Measurements from ENCODE around the gene SCMH1.
A peak's percentile ranks its signal among the peaks of the same experiment; 100 is the strongest.
"Not testable (repeated sequence)": the region's sequence is repeated elsewhere in the genome, so short reads cannot be mapped to it uniquely, and the experiment has no call there.

Gene SCMH1

GRCh38 chr1:41246568-41246967 is 4.5 kb upstream of the SCMH1 start:
- DNase-seq: no peak

- no peak for DNase-seq
Observed at GRCh38 chr1:41245659-41246058, 3.6 kb upstream of the SCMH1 start.

DNA sequence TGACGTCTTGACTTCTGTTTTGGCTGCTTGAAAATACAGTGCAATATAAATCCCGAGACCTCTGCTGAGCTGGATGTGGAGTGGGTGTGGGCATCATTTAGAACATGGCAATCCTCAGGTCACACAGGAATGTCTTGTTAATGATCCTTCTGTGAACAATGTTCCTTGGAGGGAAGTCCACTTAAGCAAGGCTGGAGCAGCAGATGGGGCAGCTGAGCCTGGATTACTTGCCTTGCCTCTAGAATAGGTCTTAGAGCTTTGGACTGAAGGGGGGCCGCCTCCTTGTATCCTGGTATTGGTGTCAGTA is 926 bp upstream of the SCMH1 start:
- no peak for DNase-seq

- peak; percentile 18 for DNase-seq
Observed at GRCh38 chr1:41242342-41243078, 404 bp upstream of the SCMH1 start.

DNA sequence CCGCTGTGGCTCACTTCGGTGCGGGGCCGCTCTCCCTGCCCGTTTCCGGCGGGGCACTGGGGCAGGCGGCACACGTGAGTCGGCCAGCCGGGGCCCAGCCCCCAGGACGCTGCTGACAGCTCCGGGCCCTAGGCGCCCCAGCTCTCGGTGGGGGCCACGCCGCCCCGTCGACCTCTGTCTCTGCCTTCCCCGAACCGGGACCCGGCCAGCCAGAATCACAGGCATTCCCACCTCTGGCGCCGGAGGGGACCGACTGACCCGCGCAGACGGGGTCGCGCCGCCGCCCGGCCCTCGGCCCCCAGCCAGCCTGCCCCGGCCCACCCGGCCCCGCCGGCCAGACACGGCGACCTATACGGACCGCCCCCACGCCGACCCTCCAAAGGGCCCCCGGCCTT is 755 bp downstream of the SCMH1 start:
- no peak for DNase-seq

DNA sequence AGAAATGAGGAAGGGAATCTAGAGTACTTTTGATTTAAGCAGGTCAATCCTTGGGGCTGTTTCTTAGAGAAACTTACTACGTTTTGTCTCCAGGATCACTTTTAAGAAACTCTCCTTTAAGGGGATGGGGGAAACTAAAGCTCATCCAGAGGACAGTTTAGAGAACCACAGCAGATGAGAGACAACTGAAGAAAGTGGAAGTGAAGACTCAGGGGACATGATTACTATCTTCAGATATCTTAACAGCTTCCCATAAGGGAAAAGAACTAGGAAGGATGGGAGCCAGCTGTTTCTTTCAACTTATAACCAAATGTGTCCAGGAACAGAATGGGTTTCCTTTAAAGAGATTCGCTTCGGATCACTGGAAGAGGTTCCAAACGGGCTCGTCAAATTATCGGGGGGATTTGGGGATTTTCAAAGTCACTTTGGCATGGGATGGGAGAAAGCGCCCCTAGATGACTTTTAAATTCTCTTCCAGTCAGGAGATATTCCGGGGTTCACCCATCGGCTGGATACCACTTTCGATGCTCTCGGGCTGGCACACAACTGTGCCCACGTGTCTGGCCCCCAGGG is 1.2 kb downstream of the SCMH1 start:
- DNase-seq: no peak

GRCh38 chr1:41239988-41240610 is 2.0 kb downstream of the SCMH1 start:
- no peak for DNase-seq

GRCh38 chr1:41238311-41238988 is 3.7 kb downstream of the SCMH1 start:
- DNase-seq: no peak

DNA sequence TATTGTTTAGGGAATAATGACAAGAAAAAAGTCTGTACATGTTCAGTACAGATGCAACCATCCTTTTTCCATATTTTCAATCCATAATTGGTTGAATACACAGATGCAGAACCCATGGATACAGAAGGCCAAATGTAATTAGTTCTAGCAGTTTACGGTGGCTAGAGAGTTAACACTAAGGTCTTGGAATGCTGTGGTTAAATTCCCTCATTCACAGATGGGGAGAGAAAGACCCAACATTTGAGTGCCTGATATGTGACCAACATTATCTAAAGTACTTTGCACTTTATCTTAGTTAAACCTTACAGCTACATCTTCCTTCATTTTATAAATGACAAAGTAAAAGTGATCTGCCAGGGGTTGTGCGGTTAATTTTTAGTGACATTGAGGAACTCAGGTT is 5.3 kb downstream of the SCMH1 start:
- no peak for DNase-seq

DNA sequence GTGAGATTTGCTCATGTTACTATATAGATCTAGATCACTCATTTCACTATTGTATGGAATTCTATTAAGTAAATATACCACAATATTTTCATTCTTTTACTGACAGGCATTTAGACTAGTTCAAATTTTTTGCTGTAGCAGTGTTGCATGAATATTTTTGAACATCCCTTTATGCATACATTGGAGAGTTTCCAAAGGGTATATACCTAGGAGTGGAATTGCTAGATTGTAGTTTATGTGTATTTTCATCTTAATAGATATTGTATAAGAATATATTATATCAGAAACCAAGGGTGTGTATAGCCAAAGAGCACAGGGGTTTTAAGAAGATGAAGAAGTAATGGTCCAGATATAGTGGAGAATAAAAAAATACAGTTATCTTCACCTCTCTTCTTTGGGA is 6.2 kb downstream of the SCMH1 start:
- no peak for DNase-seq

GRCh38 chr1:41233708-41234107 is 8.4 kb downstream of the SCMH1 start:
- no peak for DNase-seq

GRCh38 chr1:41232305-41232704 is 9.8 kb downstream of the SCMH1 start:
- DNase-seq: no peak

- no peak for DNase-seq
Observed at GRCh38 chr1:41230656-41231055, 11.4 kb downstream of the SCMH1 start.

- DNase-seq: not testable (repeated sequence)
Observed at GRCh38 chr1:41229219-41229618, 12.9 kb downstream of the SCMH1 start.

GRCh38 chr1:41226815-41227434 is 15.2 kb downstream of the SCMH1 start:
- DNase-seq: no peak

DNA sequence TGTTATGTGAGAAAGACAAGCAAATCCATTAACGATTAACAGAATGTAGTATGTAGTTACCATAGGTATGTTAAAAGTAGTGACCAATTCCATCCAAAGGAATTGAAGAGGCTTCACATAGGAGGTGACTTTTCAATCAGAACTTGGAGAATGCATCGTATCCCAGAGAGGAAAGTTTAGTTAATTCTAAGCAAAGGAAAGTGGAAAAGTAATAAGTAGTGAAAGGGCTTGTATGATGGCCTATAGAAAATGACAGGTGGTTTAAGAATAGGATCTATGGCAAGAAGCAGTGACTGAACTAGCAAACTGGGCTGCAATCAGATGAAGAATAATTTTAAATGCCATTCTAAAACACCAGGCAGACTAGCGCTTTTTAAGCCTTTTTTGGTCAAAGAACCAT is 16.6 kb downstream of the SCMH1 start:
- no peak for DNase-seq

GRCh38 chr1:41222496-41222895 is 19.6 kb downstream of the SCMH1 start:
- DNase-seq: no peak

DNA sequence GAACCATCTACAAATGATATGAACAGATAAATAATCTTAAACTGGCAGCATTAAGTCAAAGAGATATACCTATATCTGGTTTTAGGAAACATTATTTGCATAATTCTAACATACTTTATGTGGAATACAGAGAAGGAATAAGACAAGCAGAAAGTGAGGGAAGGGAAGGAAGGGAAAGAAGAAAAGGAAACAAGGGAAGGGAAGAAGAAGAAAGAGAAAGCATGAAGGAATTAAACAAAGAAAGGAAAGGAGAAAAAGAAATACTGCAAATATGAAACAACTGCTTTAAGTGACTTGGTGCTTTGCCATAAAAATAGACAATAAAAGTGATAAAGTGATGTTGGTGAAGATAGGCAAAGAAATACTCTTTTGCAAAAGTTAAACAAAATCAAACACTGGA is 20.1 kb downstream of the SCMH1 start:
- DNase-seq: no peak

DNA sequence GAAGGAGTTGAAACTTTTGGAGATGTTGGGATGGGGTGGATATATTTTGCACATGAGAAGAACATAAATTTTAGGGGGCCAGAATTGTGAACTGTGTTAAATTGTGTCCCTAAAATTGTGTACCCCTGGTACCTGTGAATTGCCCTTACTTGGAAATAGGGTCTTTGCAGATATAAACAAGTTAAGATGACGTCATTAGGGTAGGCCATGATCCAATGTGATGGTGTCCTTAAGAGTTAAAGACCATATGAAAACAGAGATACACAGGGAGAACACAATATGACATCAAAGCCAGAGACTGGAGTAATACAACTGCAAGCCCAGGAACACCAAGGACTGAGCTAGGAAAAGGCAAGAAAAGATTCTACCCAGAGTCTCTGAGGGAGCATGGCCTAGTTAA is 24.0 kb downstream of the SCMH1 start:
- no peak for DNase-seq

DNA sequence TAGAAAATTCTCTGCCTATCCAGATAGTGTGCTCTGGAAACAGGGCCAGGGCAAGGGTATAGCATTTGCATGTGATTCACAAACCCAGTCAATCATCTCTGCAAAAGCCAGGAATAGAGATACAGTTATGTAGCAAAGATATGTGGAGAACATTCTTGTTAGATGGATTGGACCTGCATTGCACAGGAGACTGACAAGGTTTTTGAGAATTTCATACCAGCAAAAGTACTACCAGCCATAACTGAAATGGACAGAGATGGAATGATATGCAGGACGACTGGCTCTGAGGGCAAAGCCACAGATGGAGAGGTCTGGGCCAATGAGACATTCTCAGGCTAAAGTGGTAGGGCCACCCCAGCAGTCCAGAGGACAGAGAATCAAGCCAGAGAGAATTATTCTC is 24.7 kb downstream of the SCMH1 start:
- no peak for DNase-seq

DNA sequence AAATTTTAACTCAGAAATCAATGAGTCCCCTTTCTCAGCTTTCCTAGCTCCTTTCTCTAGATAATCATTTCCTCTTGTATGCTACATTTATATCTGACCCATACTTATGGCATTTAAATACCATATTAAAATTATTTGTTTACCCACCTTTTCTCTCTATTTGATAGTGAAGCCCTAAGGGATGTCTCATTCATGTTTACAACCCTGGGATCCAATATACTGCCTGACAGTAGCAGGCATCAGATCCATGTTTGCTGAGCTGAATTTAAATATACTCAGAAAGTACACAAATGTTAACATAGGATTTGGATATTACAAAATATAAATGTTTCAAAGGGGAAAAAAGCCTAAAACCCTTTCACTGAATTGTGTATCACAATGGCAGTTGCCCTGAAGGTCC is 26.5 kb downstream of the SCMH1 start:
- DNase-seq: no peak

GRCh38 chr1:41213341-41213740 is 28.8 kb downstream of the SCMH1 start:
- DNase-seq: no peak

DNA sequence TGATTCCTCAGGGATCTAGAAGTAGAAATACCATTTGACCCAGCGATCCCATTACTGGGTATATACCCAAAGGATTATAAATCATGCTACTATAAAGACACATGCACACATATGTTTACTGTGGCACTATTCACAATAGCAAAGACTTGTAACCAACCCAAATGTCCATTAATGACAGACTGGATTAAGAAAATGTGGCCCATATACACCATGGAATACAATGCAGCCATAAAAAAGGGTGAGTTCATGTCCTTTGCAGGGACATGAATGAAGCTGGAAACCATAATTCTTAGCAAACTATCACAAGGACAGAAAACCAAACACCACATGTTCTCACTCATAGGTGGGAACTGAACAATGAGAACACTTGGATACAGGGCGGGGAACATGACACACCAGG is 30.5 kb downstream of the SCMH1 start:
- DNase-seq: not testable (repeated sequence)

- DNase-seq: not testable (repeated sequence)
Observed at GRCh38 chr1:41207053-41207452, 35.1 kb downstream of the SCMH1 start.

Measured in NCI-H1436 treated with DMSO at 0.1 percent for 48 hours (cell line).